IMR-90 (cell line): ENCODE results near the gene ORC2.

Source experiments
- CTCF ChIP-seq: conservative IDR thresholded peaks from 2 replicates; pipeline ENCODE4 v1.5.1; 2012; ENCODE audit warnings: mild to moderate bottlenecking, low read depth, low read length, improper control_type of control experiment
- MAZ ChIP-seq: IDR thresholded peaks from 2 replicates; pipeline ENCODE4 v1.6.1; 2012; ENCODE audit warnings: low read depth, mild to moderate bottlenecking, low read length, improper control_type of control experiment, moderate library complexity, borderline replicate concordance
- POLR2A ChIP-seq: IDR thresholded peaks from 2 replicates; pipeline ENCODE4 v1.6.1; 2012; ENCODE audit warnings: mild to moderate bottlenecking, low read depth, low read length
- RFX5 ChIP-seq: IDR thresholded peaks from 2 replicates; pipeline ENCODE4 v1.8.0; 2012; ENCODE audit warnings: low read depth, mild to moderate bottlenecking, low read length, moderate library complexity
- SMC3 ChIP-seq: fragments of 150-350 bp; IDR thresholded peaks from 2 replicates; pipeline ENCODE4 v1.6.1; 2016; ENCODE audit warnings: low read depth, mild to moderate bottlenecking, antibody characterized with exemption, low read length, moderate library complexity
- USF2 ChIP-seq: fragments of 150-350 bp; IDR thresholded peaks from 2 replicates; pipeline ENCODE4 v1.6.1; 2017; ENCODE audit warnings: mild to moderate bottlenecking, antibody characterized with exemption, low read length, low read depth

GRCh38 chr2:200963124-200963917 is at the start of gene ORC2:
- TF ChIP-seq CTCF, result peak; percentile 18; the same call in 1 of the 2 replicates
- TF ChIP-seq MAZ, result no peak
- no peak for TF ChIP-seq USF2
- no peak for TF ChIP-seq RFX5
- TF ChIP-seq POLR2A, result no peak; the same call in 1 of the 2 replicates
- TF ChIP-seq SMC3, result no peak
